Chondrocyte (in vitro differentiated cells): Measurements from ENCODE around the gene ADGRV1. TPM values are rescaled to one million over a fixed set of nuclear protein-coding genes. Genes with fewer than 3 reads are reported as not detected.

Experiments used
- DNase-seq: peaks from one replicate; pipeline ENCODE4 v3.0.0; 2021; ENCODE audit warnings: mixed read lengths, low spot score
- H3K27ac Mint-ChIP-seq: one replicate; pipeline ENCODE4 v1.8.0; 2021; ENCODE audit warnings: mild to moderate bottlenecking, moderate library complexity, mixed read lengths; ENCODE audit not compliant: unreplicated experiment
- H3K27me3 Mint-ChIP-seq: 2 replicates; pipeline ENCODE4 v1.8.0; 2021; ENCODE audit warnings: low read depth, mixed read lengths
- H3K36me3 Mint-ChIP-seq: 2 replicates; pipeline ENCODE4 v1.8.0; 2021; ENCODE audit warnings: low read depth, mixed read lengths
- H3K4me1 Mint-ChIP-seq: 2 replicates; pipeline ENCODE4 v1.8.0; 2021; ENCODE audit warnings: low read depth, mild to moderate bottlenecking, mixed read lengths
- H3K4me3 Mint-ChIP-seq: one replicate; pipeline ENCODE4 v1.8.0; 2021; ENCODE audit warnings: mild to moderate bottlenecking, moderate library complexity, mixed read lengths; ENCODE audit not compliant: unreplicated experiment
- H3K9me3 Mint-ChIP-seq: 2 replicates; pipeline ENCODE4 v1.8.0; 2021; ENCODE audit warnings: low read depth, mixed read lengths
- total RNA-seq: library from RNA; stranded (reverse); gene quantifications from 3 replicates; pipeline ENCODE4 v1.2.1, GENCODE V29; 2021
- TF ChIP-seq, protein P1 (sequence below): fragments of 200-600 bp; sonication (generic); IDR thresholded peaks from 2 replicates; pipeline ENCODE4 v1.5.0; 2021; ENCODE audit warnings: antibody characterized with exemption, mild to moderate bottlenecking, moderate library complexity

Gene ADGRV1
- total RNA-seq, 1 donor from 2014 or later: 1.5 TPM

DNA sequence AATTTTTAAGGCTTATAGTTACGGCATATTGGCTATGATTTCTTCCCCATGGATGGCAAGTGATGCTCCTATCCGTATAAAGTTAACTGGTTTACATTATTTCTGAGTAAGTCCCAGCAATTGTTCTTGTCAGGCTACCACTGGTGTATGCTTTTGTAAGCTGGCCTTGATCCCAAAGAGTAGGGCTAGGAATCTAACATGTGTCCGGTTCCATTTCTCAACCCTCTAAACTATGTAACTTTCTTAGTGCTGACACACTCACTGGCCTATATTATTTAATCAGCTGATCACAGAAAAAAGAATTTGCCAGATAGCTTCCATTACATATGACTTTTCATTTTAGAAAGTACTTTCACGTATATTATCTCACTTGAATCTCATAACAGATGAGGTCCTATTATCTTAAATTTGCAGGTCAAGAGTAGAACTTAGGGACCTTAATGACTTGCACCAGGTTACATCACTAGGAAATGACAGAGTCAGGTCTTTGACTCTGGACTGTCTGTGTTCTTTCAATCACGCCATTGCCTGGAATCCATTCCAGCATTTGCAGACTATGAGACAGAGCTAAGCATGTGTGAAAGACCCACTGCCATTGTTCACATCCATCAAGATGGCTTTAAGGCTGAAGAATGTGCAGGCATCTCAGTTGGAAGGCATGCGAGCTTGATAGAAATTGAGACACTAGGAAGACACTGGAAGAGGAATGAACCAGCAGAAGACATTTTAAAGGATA lies 461.6 kb downstream of the ADGRV1 start:
- Mint-ChIP-seq H3K4me1 (peaks cover 3% of the 10 kb centered on the region), H3K27ac (no peak overlapping the region), H3K4me3 (no peak overlapping the region), H3K27me3 (no peaks in the 10 kb centered on the region), H3K9me3 (peaks cover 6% of the 10 kb centered on the region), H3K36me3 (no peaks in the 10 kb centered on the region)
- TF ChIP-seq, protein P1, sequence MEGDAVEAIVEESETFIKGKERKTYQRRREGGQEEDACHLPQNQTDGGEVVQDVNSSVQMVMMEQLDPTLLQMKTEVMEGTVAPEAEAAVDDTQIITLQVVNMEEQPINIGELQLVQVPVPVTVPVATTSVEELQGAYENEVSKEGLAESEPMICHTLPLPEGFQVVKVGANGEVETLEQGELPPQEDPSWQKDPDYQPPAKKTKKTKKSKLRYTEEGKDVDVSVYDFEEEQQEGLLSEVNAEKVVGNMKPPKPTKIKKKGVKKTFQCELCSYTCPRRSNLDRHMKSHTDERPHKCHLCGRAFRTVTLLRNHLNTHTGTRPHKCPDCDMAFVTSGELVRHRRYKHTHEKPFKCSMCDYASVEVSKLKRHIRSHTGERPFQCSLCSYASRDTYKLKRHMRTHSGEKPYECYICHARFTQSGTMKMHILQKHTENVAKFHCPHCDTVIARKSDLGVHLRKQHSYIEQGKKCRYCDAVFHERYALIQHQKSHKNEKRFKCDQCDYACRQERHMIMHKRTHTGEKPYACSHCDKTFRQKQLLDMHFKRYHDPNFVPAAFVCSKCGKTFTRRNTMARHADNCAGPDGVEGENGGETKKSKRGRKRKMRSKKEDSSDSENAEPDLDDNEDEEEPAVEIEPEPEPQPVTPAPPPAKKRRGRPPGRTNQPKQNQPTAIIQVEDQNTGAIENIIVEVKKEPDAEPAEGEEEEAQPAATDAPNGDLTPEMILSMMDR: no peak
- DNase-seq: no peak

- no peaks in the 10 kb centered on the region for H3K9me3 Mint-ChIP-seq
- H3K4me1 Mint-ChIP-seq: no peaks in the 10 kb centered on the region
- no peak for DNase-seq
- H3K27ac Mint-ChIP-seq: no peak overlapping the region
- no peaks in the 10 kb centered on the region for H3K27me3 Mint-ChIP-seq
- H3K4me3 Mint-ChIP-seq: no peak overlapping the region
- TF ChIP-seq, protein P1: no peak
- H3K36me3 Mint-ChIP-seq: no peaks in the 10 kb centered on the region
Observed at GRCh38 chr5:91022518-91022917, 463.9 kb downstream of the ADGRV1 start.

- Mint-ChIP-seq H3K9me3 (no peaks in the 10 kb centered on the region), H3K4me1 (no peaks in the 10 kb centered on the region)
Observed at GRCh38 chr5:91024206-91024605, 465.6 kb downstream of the ADGRV1 start.

DNA sequence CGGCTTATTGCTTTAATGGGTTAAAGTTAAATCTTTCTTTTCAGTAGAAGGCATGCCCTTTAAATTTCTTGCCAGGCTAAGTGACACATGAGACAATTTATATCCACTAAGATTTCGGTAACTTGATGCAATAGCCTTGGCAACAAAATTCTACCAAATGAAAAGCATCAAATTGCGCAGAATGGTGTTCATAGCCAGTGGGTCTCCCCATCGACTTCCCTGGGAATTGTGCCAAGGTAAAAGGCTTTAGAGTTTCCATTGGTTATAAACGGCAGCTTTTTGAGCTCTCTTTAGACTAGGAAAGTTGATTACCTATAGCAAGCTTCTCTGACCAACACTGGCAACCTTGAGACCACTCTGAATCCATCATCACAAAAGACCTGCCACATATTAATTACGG lies 466.1 kb downstream of the ADGRV1 start:
- Mint-ChIP-seq H3K9me3 (no peaks in the 10 kb centered on the region), H3K4me3 (no peak overlapping the region), H3K27ac (no peak overlapping the region), H3K27me3 (no peaks in the 10 kb centered on the region), H3K4me1 (no peaks in the 10 kb centered on the region), H3K36me3 (no peaks in the 10 kb centered on the region)
- DNase-seq: no peak
- TF ChIP-seq, protein P1: no peak

More at GRCh38 chr5:91024206-91024605, 465.6 kb downstream of the ADGRV1 start:
- Mint-ChIP-seq H3K27ac (no peak overlapping the region), H3K27me3 (no peaks in the 10 kb centered on the region), H3K4me3 (no peak overlapping the region), H3K36me3 (no peaks in the 10 kb centered on the region)
- TF ChIP-seq, protein P1: no peak
- DNase-seq: no peak

GRCh38 chr5:91025449-91025848 lies 466.9 kb downstream of the ADGRV1 start:
- Mint-ChIP-seq H3K4me1 (no peaks in the 10 kb centered on the region), H3K27me3 (no peaks in the 10 kb centered on the region), H3K9me3 (no peaks in the 10 kb centered on the region), H3K36me3 (no peaks in the 10 kb centered on the region), H3K4me3 (no peak overlapping the region), H3K27ac (no peak overlapping the region)
- no peak for DNase-seq
- TF ChIP-seq, protein P1: no peak
